GM18909 (cell line): ENCODE results near the gene ZNF662.

Experiments
- ATAC-seq: cut with Tn5 transposase; IDR thresholded peaks from one replicate; pipeline ENCODE4 v1.9.1; 2021; ENCODE audit warnings: mild to moderate bottlenecking; ENCODE audit not compliant: unreplicated experiment, poor library complexity

ZNF662 gene

DNA sequence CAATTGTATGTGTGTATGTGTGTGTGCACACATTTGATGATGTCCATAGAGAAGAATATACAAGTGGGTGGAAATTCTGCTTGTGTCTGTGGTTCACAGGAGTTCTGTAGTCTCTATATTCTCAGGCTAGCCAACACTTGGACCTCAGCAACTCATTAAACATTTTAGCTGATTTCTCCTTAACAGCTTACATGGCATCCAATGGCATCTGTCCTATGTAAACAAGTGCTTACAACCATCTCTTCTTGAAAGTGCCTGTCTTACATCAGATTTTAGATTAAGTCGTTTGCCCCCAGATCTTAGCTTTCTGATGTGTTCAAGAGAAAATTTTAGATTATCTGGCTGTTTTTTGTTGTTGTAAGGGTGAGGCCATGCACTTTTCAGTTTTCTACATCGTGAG lies 29.0 kb downstream of the ZNF662 start:
- no peak for ATAC-seq

DNA sequence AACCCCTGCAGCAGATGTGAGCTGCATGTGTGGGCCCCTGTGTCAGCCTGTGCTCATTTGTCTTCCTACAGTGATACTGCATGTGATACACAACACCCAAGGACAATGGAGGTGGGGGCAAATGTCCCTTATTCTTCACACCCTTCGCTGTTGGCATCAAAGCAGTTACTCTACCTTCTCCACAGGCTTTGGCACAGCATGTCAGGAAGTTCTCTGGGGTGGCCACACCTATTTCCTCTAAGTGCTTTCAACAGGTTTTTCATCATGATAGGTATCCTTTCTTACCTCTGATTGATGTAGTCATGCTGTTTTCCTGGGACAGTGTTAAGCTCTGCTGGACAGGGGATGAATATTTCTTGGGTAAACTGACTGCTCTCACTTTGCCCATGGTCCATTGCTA lies 29.5 kb downstream of the ZNF662 start:
- ATAC-seq, result no peak

DNA sequence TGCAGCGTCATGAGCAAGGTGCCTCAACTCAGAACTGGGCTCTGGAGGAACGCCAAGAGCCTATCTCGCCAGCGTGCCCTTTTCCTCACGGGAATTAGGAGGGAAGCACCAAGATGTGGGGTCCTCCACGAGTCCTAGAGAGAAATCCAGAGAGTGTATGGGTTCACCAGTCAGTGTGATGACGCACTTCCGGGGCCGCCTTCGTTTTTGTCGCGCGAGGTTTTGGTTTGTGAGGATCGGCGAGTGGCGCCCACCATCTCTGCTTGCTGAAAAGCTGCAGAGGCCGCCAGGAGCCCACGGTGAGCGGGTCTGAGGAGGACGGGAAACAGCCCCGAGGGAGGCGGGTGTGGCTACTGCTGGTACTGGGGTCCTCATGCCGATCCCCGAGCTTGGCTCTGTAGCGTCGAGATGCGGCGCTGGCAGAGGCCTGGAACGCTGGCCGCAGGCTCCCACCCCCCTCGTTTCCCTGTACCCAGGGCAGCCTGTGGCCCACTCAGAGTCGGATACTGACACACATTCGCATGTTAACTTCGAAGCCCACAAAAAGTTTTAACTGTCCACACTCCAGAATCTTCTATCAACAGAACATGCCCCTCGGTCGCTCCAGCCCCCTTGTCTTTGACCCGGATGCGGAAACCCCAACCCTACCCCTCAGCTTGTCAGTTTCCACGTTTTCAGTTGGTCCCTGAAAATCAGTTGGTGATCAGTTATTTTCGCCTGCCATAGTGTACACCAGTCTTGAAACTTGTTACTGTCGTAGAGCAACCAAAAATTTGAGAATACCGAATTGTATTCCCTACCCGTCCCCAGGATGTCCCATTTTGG lies 30.4 kb downstream of the ZNF662 start:
- no peak for ATAC-seq

DNA sequence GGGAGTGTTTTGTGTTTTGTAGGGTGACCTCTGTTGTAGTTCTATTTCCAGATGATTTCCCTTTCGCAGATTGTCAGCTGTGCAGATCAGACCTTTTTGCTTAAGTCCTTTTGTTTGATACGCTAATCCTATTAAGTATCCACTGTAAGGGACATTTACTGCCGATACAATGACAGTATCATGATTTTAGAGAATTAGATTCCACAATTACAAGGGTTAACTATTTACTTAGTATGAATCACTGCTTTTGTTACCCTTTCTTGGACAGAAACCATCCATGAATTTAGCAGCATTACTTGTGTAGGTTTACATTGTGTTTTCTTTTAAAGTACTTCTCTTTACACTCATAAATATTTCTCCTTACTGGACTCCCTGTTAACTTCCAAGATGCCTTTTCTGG lies 31.4 kb downstream of the ZNF662 start:
- no peak for ATAC-seq

DNA sequence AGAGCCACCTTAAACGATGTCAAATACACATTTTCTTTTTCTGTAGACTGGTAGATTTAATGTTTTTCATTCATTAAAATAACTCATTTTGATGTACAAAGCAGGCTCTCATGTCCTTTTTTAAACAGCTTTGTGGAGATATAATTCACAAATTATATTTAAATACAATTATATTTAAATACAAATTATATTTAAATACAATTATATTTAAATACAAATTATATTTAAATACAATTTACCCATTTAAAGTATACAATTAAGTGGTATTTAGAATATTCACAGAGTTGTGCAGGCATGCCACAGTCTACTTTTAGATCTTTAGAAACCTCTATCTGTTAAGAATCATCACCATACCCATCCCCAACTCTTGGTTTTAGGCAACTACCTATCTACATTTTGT lies 36.8 kb downstream of the ZNF662 start:
- no peak for ATAC-seq

DNA sequence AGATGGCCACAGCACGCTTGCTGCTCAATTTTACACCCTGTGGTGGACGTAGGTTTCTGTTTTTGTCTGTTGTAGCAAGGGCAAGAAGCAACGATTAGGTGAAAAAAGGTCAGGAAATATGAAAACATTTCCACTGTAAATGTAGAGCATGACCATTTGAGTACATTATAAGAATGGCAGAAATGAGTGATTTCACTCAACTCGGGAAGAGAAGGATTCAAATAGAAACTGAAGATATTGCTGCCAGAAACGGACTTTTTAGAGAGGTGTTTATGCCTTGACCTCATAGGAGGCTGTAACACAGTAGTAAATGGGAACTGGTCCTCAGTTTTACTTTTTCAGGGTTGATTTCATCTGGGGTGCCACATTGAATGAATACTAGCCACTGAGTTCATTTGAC lies 40.1 kb downstream of the ZNF662 start:
- ATAC-seq, result no peak

DNA sequence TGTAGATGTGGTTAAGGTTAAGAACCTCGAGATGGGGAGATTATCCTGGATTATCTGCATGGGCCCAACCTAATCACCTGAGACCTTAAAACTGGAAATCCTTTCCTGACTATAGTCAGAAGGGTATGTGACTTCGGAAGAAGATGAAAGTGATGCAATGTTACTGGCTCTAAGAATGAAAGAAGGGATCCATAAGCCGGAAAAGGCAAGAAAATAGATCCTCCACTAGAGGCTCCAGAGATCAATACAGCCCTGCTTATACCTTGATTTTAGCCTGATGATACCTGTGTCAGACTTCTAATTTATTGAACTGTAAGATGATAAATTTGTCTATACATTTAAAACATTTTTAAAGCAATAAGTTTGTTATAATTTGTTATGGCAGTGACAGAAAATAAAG lies 51.6 kb downstream of the ZNF662 start:
- no peak for ATAC-seq

DNA sequence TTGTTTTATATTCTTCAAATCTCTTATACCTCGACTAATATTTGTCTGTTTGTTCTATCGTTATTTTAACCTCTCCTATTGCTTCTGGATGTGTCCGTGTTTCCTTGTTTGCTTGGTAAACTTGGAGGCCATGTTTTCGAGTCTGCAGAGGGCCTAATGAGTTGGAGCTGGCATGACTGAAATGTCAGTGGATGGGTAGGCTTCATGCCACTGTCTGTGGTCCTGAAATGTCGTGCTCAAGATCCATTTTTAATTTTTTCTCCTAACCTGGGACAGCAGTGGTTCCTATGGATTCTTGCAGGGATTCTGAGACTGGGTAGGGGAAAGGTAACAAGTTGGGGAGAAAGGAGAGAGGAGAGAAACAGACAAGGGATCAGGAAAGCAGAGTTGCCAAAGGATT lies 54.3 kb downstream of the ZNF662 start:
- no peak for ATAC-seq

DNA sequence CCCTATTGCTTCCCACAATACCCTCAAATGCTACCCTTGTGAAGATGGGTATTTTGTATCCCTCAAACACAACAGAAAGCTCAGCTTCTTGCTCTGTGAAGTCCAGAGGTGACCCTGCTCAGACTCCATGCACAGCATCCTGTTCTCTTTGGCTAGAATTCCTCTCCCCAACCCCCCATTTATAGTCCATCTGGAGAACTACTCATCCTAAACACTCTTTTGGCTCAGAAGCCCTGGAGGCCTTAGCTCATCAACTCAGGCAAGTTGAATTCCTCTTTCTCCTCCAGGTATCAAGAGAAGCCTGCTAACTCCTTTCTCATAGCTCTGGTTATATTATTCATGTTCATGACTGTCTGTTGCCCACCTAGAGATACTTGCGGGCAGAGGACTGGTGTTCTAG lies 54.8 kb downstream of the ZNF662 start:
- ATAC-seq, result no peak

DNA sequence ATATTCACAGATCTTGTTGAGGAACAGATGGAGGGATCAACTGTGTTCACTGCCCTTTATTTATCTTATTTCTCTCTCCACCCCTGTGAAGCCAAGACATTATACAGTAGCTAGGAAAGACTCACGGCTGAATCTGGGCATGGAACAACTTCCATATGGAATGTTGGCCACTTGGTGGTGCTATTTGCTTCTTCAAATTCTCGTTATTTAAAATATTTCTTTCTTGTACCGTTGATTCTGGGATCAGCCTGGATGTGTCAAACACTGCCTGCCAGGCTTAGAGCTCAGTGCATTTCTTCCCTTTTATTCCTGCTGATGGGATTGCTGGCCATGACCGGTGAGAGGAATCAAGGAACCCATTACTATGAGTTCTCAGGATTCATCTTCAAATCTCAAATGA lies 55.7 kb downstream of the ZNF662 start:
- ATAC-seq, result no peak

DNA sequence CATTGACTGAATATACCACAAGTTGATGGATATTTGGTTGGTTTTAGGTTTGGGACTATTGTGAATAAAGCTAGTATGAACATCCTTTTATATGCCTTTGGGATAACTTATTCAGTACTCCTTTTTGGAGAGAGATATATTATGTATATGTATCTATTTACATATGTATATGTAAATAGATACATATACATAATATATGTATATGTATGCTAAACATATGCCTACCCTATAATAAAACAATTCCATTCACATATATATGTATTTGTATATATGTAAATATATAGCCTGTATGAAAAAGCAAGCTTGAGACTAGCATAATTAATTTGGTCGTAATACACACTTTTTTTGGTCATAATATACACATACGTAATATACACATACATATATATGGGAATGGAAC lies 57.3 kb downstream of the ZNF662 start:
- no peak for ATAC-seq

DNA sequence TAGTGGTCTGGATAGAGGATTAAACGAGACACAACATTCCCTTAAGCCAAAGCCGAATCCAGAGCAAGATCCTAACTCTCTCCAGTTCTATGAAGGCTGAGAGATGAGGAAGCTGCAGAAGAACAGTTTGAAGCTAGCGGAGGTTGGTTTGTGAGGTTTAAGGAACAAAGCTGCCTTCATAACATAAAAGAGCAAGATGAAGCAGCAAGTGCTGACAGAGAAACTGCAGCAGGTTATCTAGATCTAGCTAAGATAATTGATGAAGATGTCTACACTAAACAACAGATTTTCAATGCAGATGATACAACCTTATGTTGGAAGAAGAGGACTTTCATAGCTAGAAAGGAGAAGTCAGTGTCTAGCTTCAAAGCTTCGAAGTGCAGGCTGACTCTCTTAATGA lies 58.3 kb downstream of the ZNF662 start:
- no peak for ATAC-seq
